GM12864 (cell line): ENCODE results near the gene PRPF39.

Experiments
- DNase-seq: peaks from one replicate; pipeline ENCODE4 v3.0.0-alpha.2; 2011; ENCODE audit warnings: low read depth
- H3K4me3 ChIP-seq: 2 replicates; pipeline ENCODE4 v1.5.1; 2011; ENCODE audit warnings: mild to moderate bottlenecking, low read depth, low read length, control low read depth
- CTCF ChIP-seq: IDR thresholded peaks from 2 replicates; pipeline ENCODE4 v1.5.1; 2011; ENCODE audit warnings: low read depth, mild to moderate bottlenecking, moderate library complexity, low read length, control low read depth, inconsistent platforms; ENCODE audit errors: missing control alignments

Gene PRPF39

GRCh38 chr14:45044638-45045037, 39.3 kb upstream of the PRPF39 start:
- DNase-seq = no peak
- H3K4me3 ChIP-seq = no peak overlapping the region
- TF ChIP-seq CTCF = no peak

- DNase-seq = no peak
- TF ChIP-seq CTCF = no peak
- H3K4me3 ChIP-seq = no peak overlapping the region
These were observed 35.5 kb upstream of the PRPF39 start for GRCh38 chr14:45048385-45048784.

- no peak for DNase-seq
- H3K4me3 ChIP-seq = no peak overlapping the region
- no peak for TF ChIP-seq CTCF
These were observed 32.7 kb upstream of the PRPF39 start for GRCh38 chr14:45051180-45051579.

- TF ChIP-seq CTCF = no peak
- no peak overlapping the region for H3K4me3 ChIP-seq
- DNase-seq = no peak
These were observed 32.0 kb upstream of the PRPF39 start for GRCh38 chr14:45051896-45052295.

- no peak overlapping the region for H3K4me3 ChIP-seq
- DNase-seq = no peak
- TF ChIP-seq CTCF = no peak
These were observed 26.6 kb upstream of the PRPF39 start for GRCh38 chr14:45057349-45057748.

GRCh38 chr14:45057881-45058364, 26.0 kb upstream of the PRPF39 start:
- DNase-seq = no peak
- no peak for TF ChIP-seq CTCF
- H3K4me3 ChIP-seq = no peak overlapping the region

GRCh38 chr14:45060551-45060950, 23.4 kb upstream of the PRPF39 start:
- no peak overlapping the region for H3K4me3 ChIP-seq
- no peak for TF ChIP-seq CTCF
- DNase-seq = no peak
